ENCODE data around the gene RGS9BP.
"Not testable (repeated sequence)": the region's sequence is repeated elsewhere in the genome, so short reads cannot be mapped to it uniquely, and the experiment has no call there.

The RGS9BP gene

GRCh38 chr19:32671883-32672593 is 3.6 kb upstream of the RGS9BP start:
- no peak for DNase-seq (ENCODE audit: low spot score)

- DNase-seq (ENCODE audit: low spot score), result no peak
These were observed 2.8 kb upstream of the RGS9BP start for GRCh38 chr19:32672841-32673240.

- DNase-seq (ENCODE audit: low spot score), result no peak
These were observed 2.1 kb upstream of the RGS9BP start for GRCh38 chr19:32673573-32673972.

- DNase-seq (ENCODE audit: low spot score), result no peak
These were observed 1.3 kb upstream of the RGS9BP start for GRCh38 chr19:32674153-32674930.

GRCh38 chr19:32674931-32675719 is 523 bp upstream of the RGS9BP start, which contains the start of gene ANKRD27:
ANKRD27 (minus strand) TSS chr19:32675180; CDS start chr19:32659015, 16,165 bp downstream.
- DNase-seq (ENCODE audit: low spot score), result peak; percentile 98

- no peak for DNase-seq (ENCODE audit: low spot score)
These were observed 692 bp downstream of the RGS9BP start for GRCh38 chr19:32676186-32676894.

GRCh38 chr19:32676895-32677359 is 1.3 kb downstream of the RGS9BP start:
- DNase-seq (ENCODE audit: low spot score), result no peak

- no peak for DNase-seq (ENCODE audit: low spot score)
These were observed 2.0 kb downstream of the RGS9BP start for GRCh38 chr19:32677657-32678056.

- no peak for DNase-seq (ENCODE audit: low spot score)
These were observed 5.3 kb downstream of the RGS9BP start for GRCh38 chr19:32680986-32681385.

GRCh38 chr19:32682317-32682716 is 6.7 kb downstream of the RGS9BP start:
- no peak for DNase-seq (ENCODE audit: low spot score)

- DNase-seq (ENCODE audit: low spot score), result no peak
These were observed 11.3 kb downstream of the RGS9BP start for GRCh38 chr19:32686847-32687475.

- DNase-seq (ENCODE audit: low spot score), result no peak
These were observed 12.0 kb downstream of the RGS9BP start for GRCh38 chr19:32687681-32688080.

- no peak for DNase-seq (ENCODE audit: low spot score)
These were observed 12.7 kb downstream of the RGS9BP start for GRCh38 chr19:32688311-32688710.

GRCh38 chr19:32691291-32691951 is 15.8 kb downstream of the RGS9BP start, which contains the start of gene NUDT19:
NUDT19 (plus strand) TSS chr19:32691821; CDS start chr19:32691961, 140 bp downstream.
- DNase-seq (ENCODE audit: low spot score), result peak; percentile 50

- no peak for DNase-seq (ENCODE audit: low spot score)
These were observed 16.5 kb downstream of the RGS9BP start for GRCh38 chr19:32691952-32692726.

- no peak for DNase-seq (ENCODE audit: low spot score)
These were observed 17.0 kb downstream of the RGS9BP start for GRCh38 chr19:32692727-32693061.

GRCh38 chr19:32693151-32694108 is 17.8 kb downstream of the RGS9BP start:
- not testable (repeated sequence) for DNase-seq (ENCODE audit: low spot score)

GRCh38 chr19:32694316-32694715 is 18.7 kb downstream of the RGS9BP start:
- not testable (repeated sequence) for DNase-seq (ENCODE audit: low spot score)

- DNase-seq (ENCODE audit: low spot score), result not testable (repeated sequence)
These were observed 19.2 kb downstream of the RGS9BP start for GRCh38 chr19:32694851-32695250.
